Fibroblast of villous mesenchyme (primary cell): Measurements from ENCODE around the gene ZBTB34. TPM values are rescaled to one million over a fixed set of nuclear protein-coding genes. Genes with fewer than 3 reads are reported as not detected.

Source experiments
- DNase-seq: peaks from one replicate; pipeline ENCODE4 v3.0.0-alpha.2; 2010; ENCODE audit warnings: low read depth
- H3K4me3 ChIP-seq: 2 replicates; pipeline ENCODE4 v1.5.1; 2011; ENCODE audit warnings: low read depth, mild to moderate bottlenecking, low read length
- total RNA-seq: library from RNA; depleted of rRNA; stranded (reverse); fragments of >200 nt; gene quantifications from 2 replicates; pipeline ENCODE4 v1.2.3, GENCODE V29; 2012
- TF ChIP-seq, protein P1 (sequence below): IDR thresholded peaks from 2 replicates; pipeline ENCODE4 v1.5.1; 2012; ENCODE audit warnings: low read depth, mild to moderate bottlenecking, low read length; ENCODE audit not compliant: insufficient read depth

The ZBTB34 gene
- total RNA-seq, 1 donor: 6.9 TPM

DNA sequence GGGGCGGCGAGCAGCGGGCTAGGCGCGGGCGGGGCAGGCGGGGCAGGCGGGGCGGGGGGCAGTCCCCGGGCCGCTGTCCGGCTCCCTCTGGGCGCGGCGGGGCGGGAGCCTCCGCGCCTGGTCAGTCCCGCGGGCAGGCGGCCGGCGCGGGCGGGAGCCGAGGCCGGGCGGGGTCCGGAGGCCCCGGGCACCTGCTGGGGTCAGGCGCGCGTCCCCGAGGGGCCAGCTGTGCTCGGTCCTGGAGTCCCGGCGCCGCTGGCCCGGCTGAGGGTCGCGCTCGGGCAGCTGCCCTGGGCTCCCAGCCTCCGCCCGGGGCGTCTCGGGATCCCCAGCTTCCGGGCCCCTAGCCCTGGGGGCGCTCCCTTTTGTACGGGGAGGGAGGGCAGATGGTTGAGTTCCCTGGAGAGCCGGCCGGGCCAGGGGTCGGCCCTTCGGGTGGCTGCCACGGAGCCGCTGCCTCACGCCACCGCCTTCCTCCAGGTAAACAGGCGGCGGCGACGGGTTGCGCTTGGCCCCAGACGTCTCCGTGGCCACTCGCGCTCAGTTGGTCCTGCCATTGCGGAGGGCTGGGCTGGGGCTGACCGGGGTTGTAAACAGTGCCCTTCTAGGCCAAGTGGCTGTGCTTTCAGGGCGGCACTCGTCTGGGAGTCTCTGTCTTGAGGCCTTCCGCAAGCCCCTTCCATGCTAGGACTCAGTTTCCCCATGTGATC, 473 bp downstream of the ZBTB34 start:
- TF ChIP-seq, protein P1, sequence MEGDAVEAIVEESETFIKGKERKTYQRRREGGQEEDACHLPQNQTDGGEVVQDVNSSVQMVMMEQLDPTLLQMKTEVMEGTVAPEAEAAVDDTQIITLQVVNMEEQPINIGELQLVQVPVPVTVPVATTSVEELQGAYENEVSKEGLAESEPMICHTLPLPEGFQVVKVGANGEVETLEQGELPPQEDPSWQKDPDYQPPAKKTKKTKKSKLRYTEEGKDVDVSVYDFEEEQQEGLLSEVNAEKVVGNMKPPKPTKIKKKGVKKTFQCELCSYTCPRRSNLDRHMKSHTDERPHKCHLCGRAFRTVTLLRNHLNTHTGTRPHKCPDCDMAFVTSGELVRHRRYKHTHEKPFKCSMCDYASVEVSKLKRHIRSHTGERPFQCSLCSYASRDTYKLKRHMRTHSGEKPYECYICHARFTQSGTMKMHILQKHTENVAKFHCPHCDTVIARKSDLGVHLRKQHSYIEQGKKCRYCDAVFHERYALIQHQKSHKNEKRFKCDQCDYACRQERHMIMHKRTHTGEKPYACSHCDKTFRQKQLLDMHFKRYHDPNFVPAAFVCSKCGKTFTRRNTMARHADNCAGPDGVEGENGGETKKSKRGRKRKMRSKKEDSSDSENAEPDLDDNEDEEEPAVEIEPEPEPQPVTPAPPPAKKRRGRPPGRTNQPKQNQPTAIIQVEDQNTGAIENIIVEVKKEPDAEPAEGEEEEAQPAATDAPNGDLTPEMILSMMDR: no peak
- peak; percentile 30 for DNase-seq
- H3K4me3 ChIP-seq: peak overlapping the region; percentile 81

DNA sequence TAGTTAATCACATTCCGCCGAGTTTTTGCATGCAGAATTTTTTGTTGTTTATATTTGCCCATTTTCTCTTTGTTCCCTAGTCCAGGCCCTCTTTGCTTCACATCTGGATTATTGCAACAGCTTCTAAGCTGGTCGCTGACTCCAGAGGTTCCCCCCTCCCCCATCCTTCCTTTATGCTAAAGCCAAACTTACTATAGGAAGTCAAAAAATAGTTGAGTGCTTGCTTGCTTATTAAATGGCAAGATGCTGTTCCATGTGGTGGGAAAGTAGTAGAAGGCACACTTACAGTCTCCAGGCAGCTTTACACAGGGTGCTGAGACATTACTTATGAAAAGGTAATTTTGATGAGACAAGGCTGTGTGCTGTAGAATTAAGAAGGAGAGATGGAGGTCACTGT, 1.3 kb downstream of the ZBTB34 start:
- peak overlapping the region; percentile 81 for H3K4me3 ChIP-seq
- peak; percentile 84 for DNase-seq
- TF ChIP-seq, protein P1: no peak

GRCh38 chr9:126862104-126862761, 1.8 kb downstream of the ZBTB34 start:
- TF ChIP-seq, protein P1: no peak
- DNase-seq: peak; percentile 6
- H3K4me3 ChIP-seq: peak overlapping the region; percentile 81

- TF ChIP-seq, protein P1: no peak
- H3K4me3 ChIP-seq: no peak overlapping the region
- no peak for DNase-seq
Measured at GRCh38 chr9:126864771-126865170, 4.3 kb downstream of the ZBTB34 start.

DNA sequence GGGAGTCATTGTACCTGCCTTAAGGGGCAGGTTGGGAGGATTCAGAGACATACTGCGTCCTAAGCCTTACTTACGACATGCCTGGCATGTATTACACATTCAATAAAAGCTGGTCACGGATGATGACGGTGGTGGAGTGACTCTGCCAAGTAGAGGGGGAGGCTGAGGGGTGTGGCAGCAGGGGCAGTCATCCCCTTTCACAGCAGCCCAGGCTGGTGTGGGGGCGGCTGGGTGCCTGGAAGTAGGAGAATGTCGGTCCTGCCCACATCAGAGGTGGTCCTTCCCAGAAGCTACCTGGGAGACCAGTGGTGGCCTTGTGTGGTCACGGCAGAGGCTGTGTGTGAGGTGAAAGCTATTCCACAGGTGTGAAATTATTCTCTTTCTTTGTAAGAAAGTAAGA, 8.9 kb downstream of the ZBTB34 start:
- H3K4me3 ChIP-seq: no peak overlapping the region
- DNase-seq: no peak
- TF ChIP-seq, protein P1: no peak

DNA sequence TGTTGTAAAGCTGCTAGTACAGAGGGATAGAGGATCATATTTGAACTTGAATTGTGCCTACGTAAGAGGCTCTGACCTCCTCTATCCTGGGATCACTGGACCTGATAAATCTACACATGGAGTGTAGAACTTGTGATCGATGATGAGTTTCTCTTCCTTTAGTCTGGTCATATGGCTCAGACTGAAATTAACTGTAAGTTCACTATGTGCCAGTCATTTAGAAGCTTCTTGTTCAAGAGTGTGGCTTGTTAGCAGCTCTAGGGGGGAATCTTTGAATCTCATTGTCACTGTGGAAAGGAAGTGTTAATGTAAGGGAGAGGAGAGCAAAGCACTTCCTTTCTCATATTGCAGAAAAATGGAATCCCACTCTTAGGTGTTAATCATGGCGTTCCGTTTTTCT, 12.1 kb downstream of the ZBTB34 start:
- H3K4me3 ChIP-seq: no peak overlapping the region
- TF ChIP-seq, protein P1: no peak
- DNase-seq: no peak
